ENCODE measurements around the gene LCN2. TPM values are rescaled to one million over a fixed set of nuclear protein-coding genes. Genes with fewer than 3 reads are reported as not detected.

Gene LCN2
- total RNA-seq, 4 donors from 2014 or later = 0.58 to 222 (median 1.4) TPM; not detected in 1

- no peak for TF ChIP-seq POLR2A (IDR thresholded peaks at IDR 0.05)
- no peak for TF ChIP-seq POLR2AphosphoS5 (IDR thresholded peaks at IDR 0.05)
- TF ChIP-seq EP300 (IDR thresholded peaks at IDR 0.05) = no peak
- TF ChIP-seq CTCF (IDR thresholded peaks at IDR 0.05) = no peak
- no peak overlapping the region for H3K27ac ChIP-seq
- no peaks in the 10 kb centered on the region for H3K27me3 ChIP-seq
- WGBS, 2 donors (ENCODE audit: low coverage in 1 of 2) = 64 to 87% methylated on average over 5 to 7 of the region's 27 CpGs
- no peak overlapping the region for H3K4me3 ChIP-seq
- H3K4me1 ChIP-seq = peaks cover 0 to 40% (median 23%) of the 10 kb centered on the region in 3 donors
- no peak for ATAC-seq
- no peaks in the 10 kb centered on the region for H3K9me3 ChIP-seq
- H3K36me3 ChIP-seq = peaks cover 0 to 53% of the 10 kb centered on the region in 2 donors
These were observed 27.1 kb upstream of the LCN2 start for GRCh38 chr9:128121924-128122808.

- Histone ChIP-seq H3K36me3 (peaks cover 0 to 53% of the 10 kb centered on the region in 2 donors), H3K27ac (no peak overlapping the region), H3K4me1 (peaks cover 0 to 33% (median 21%) of the 10 kb centered on the region in 3 donors), H3K9me3 (no peaks in the 10 kb centered on the region), H3K4me3 (no peak overlapping the region), H3K27me3 (no peaks in the 10 kb centered on the region)
- ATAC-seq = no peak
- TF ChIP-seq POLR2AphosphoS5 (IDR thresholded peaks at IDR 0.05) (no peak), EP300 (IDR thresholded peaks at IDR 0.05) (no peak), CTCF (IDR thresholded peaks at IDR 0.05) (no peak), POLR2A (IDR thresholded peaks at IDR 0.05) (no peak)
- 80 to 93% methylated on average over 1 to 8 of the region's 24 CpGs for WGBS, 2 donors (ENCODE audit: low coverage in 1 of 2)
These were observed 26.5 kb upstream of the LCN2 start for GRCh38 chr9:128122809-128123175.

- WGBS, 2 donors (ENCODE audit: low coverage in 1 of 2) = 78 to 80% methylated on average over 1 to 12 of the region's 21 CpGs
- H3K9me3 ChIP-seq = no peaks in the 10 kb centered on the region
- ATAC-seq = no peak
- no peak overlapping the region for H3K4me3 ChIP-seq
- peaks cover 0 to 53% of the 10 kb centered on the region in 2 donors for H3K36me3 ChIP-seq
- peaks cover 0 to 29% (median 17%) of the 10 kb centered on the region in 3 donors for H3K4me1 ChIP-seq
- no peak overlapping the region for H3K27ac ChIP-seq
- TF ChIP-seq POLR2AphosphoS5 (IDR thresholded peaks at IDR 0.05) (no peak), EP300 (IDR thresholded peaks at IDR 0.05) (no peak), CTCF (IDR thresholded peaks at IDR 0.05) (no peak), POLR2A (IDR thresholded peaks at IDR 0.05) (no peak)
- no peaks in the 10 kb centered on the region for H3K27me3 ChIP-seq
These were observed 25.7 kb upstream of the LCN2 start for GRCh38 chr9:128123451-128124080.

- WGBS, 2 donors (ENCODE audit: low coverage in 1 of 2) = no CpG with 5 or more reads among the region's 8 CpGs
- Histone ChIP-seq H3K27ac (no peak overlapping the region), H3K9me3 (no peaks in the 10 kb centered on the region), H3K36me3 (peaks cover 0 to 53% of the 10 kb centered on the region in 2 donors), H3K27me3 (no peaks in the 10 kb centered on the region), H3K4me1 (peaks cover 0 to 38% (median 25%) of the 10 kb centered on the region in 3 donors), H3K4me3 (no peak overlapping the region)
- ATAC-seq = no peak
- TF ChIP-seq CTCF (IDR thresholded peaks at IDR 0.05) (no peak), POLR2A (IDR thresholded peaks at IDR 0.05) (no peak), EP300 (IDR thresholded peaks at IDR 0.05) (no peak), POLR2AphosphoS5 (IDR thresholded peaks at IDR 0.05) (no peak)
These were observed 24.8 kb upstream of the LCN2 start for GRCh38 chr9:128124451-128124850.
